ENCODE data around the gene SUGP2.

- TF ChIP-seq E2F4 (CRISPR knock-in tag; IDR thresholded peaks at IDR 0.05; ENCODE audit: low read depth) (no peak), PKNOX1 (IDR thresholded peaks at IDR 0.05) (no peak), FOXM1 (IDR thresholded peaks at IDR 0.05; ENCODE audit: low read depth) (no peak), FOXM1 (CRISPR knock-in tag; IDR thresholded peaks at IDR 0.05; ENCODE audit: low read depth) (no peak), EP300 (IDR thresholded peaks at IDR 0.05; ENCODE audit: low read length) (no peak)
These were observed 79.2 kb downstream of the SUGP2 start for GRCh38 chr19:18954094-18954493.

Measured in K562 (cell line).